A673 (cell line): Measurements from ENCODE around the gene CMIP. TPM values are rescaled to one million over a fixed set of nuclear protein-coding genes. Genes with fewer than 3 reads are reported as not detected.

Experiments
- BruUV-seq: library from RNA; stranded (reverse); fragments of 400-500 nt; replicated peaks from 2 replicates; lab custom pipeline; 2021; lab: Mats Ljungman, UMichigan
- CTCF ChIA-PET: fragments of 300-600 bp; sonication (Branson Sonifier 250); formaldehyde crosslinking; loops from one replicate; lab custom pipeline; 2022; ENCODE audit warnings: antibody characterized with exemption; lab: Charles Lee
- POLR2A ChIA-PET: fragments of 300-600 bp; sonication (Branson Sonifier 250); formaldehyde crosslinking; loops from one replicate; lab custom pipeline; 2022; ENCODE audit warnings: antibody characterized with exemption; ENCODE audit not compliant: low non-redundant PET; lab: Charles Lee
- DNase-seq: peaks from one replicate; pipeline ENCODE4 v3.0.0-alpha.2; 2015; ENCODE audit warnings: low spot score
- H3K27ac ChIP-seq: fragments of 200-600 bp; sonication (generic); 2 replicates; pipeline ENCODE4 v1.5.1; 2016; ENCODE audit warnings: mixed run types, low read depth, mild to moderate bottlenecking, mixed read lengths, antibody characterized with exemption, low read length; ENCODE audit not compliant: poor library complexity, severe bottlenecking
- H3K27me3 ChIP-seq: fragments of 200-600 bp; sonication (generic); replicated peaks from 2 replicates; pipeline ENCODE4 v1.6.1; 2017; ENCODE audit warnings: mixed run types, low read depth, mild to moderate bottlenecking, mixed read lengths, antibody characterized with exemption, low read length; ENCODE audit not compliant: insufficient read depth, poor library complexity
- H3K36me3 ChIP-seq: fragments of 200-600 bp; sonication (generic); 2 replicates; pipeline ENCODE4 v1.6.1; 2016; ENCODE audit warnings: mixed run types, mild to moderate bottlenecking, mixed read lengths, antibody characterized with exemption, low read length; ENCODE audit not compliant: insufficient read depth, poor library complexity, severe bottlenecking
- H3K4me1 ChIP-seq: fragments of 200-600 bp; sonication (generic); 2 replicates; pipeline ENCODE4 v1.6.1; 2017; ENCODE audit warnings: mixed run types, mild to moderate bottlenecking, mixed read lengths, antibody characterized with exemption, low read length; ENCODE audit not compliant: insufficient read depth, poor library complexity, severe bottlenecking
- H3K4me3 ChIP-seq: fragments of 200-600 bp; sonication (generic); 2 replicates; pipeline ENCODE4 v1.5.1; 2016; ENCODE audit warnings: low read depth, mixed run types, mild to moderate bottlenecking, mixed read lengths, low read length; ENCODE audit not compliant: poor library complexity, severe bottlenecking
- H3K9me3 ChIP-seq: fragments of 200-600 bp; sonication (generic); 2 replicates; pipeline ENCODE4 v1.6.1; 2016; ENCODE audit warnings: mixed run types, low read depth, mild to moderate bottlenecking, mixed read lengths, antibody characterized with exemption, low read length; ENCODE audit not compliant: poor library complexity, severe bottlenecking
- CTCF ChIP-seq: fragments of 300-800, 200-600 bp; sonication (generic); conservative IDR thresholded peaks from 2 replicates; pipeline ENCODE4 v1.5.1; 2017; ENCODE audit warnings: low read depth, mild to moderate bottlenecking, antibody characterized with exemption, low read length, moderate library complexity, mixed read lengths
- EZH2 ChIP-seq: fragments of 200-600 bp; sonication (generic); IDR thresholded peaks from 2 replicates; pipeline ENCODE4 v1.6.1; 2017; ENCODE audit warnings: borderline replicate concordance, low read depth, mild to moderate bottlenecking, mixed read lengths, antibody characterized with exemption, low read length; ENCODE audit not compliant: poor library complexity, severe bottlenecking
- intact Hi-C: fragments of 100-400 bp; cut with micrococcal nuclease; formaldehyde crosslinking; loops from one replicate; pipeline ENCODE4 v1.10.0; 2022; ENCODE audit not compliant: unreplicated experiment
- total RNA-seq: library from RNA; stranded (reverse); gene quantifications from 2 replicates; pipeline ENCODE4 v1.2.3, GENCODE V29; 2021

The CMIP gene
- total RNA-seq, 1 experiment from 2014 or later: 25.5 TPM

GRCh38 chr16:81698310-81698641, 253.7 kb downstream of the CMIP start:
- Histone ChIP-seq H3K9me3 (no peaks in the 10 kb centered on the region), H3K36me3 (no peaks in the 10 kb centered on the region), H3K4me1 (peaks cover 9% of the 10 kb centered on the region), H3K4me3 (no peak overlapping the region), H3K27ac (no peak overlapping the region), H3K27me3 (no peaks in the 10 kb centered on the region)
- TF ChIP-seq EZH2 (no peak), CTCF (no peak)
- POLR2A ChIA-PET: no interaction called here
- DNase-seq: no peak
- CTCF ChIA-PET: no interaction called here
- intact Hi-C loops: no loop called here
- BruUV-seq: no TSS peak

- intact Hi-C loops: no loop called here
- Histone ChIP-seq H3K4me1 (peaks cover 7% of the 10 kb centered on the region), H3K9me3 (no peaks in the 10 kb centered on the region), H3K27ac (no peak overlapping the region), H3K4me3 (no peak overlapping the region), H3K36me3 (no peaks in the 10 kb centered on the region), H3K27me3 (no peaks in the 10 kb centered on the region)
- no peak for TF ChIP-seq CTCF
- TF ChIP-seq EZH2: no peak
- BruUV-seq: no TSS peak
- ChIA-PET CTCF (no interaction called here), POLR2A (no interaction called here)
- DNase-seq: no peak
Observed at GRCh38 chr16:81699596-81699995, 255.0 kb downstream of the CMIP start.

- intact Hi-C loops: no loop called here
- CTCF ChIA-PET: no interaction called here
- H3K4me1 ChIP-seq: peaks cover under 1% of the 10 kb centered on the region
- TF ChIP-seq CTCF (no peak), EZH2 (no peak)
- H3K36me3 ChIP-seq: no peaks in the 10 kb centered on the region
- H3K9me3 ChIP-seq: no peaks in the 10 kb centered on the region
- DNase-seq: peak; percentile 39
- no peaks in the 10 kb centered on the region for H3K27me3 ChIP-seq
- BruUV-seq: no TSS peak
- POLR2A ChIA-PET: no interaction called here
- no peak overlapping the region for H3K4me3 ChIP-seq
- H3K27ac ChIP-seq: no peak overlapping the region
Observed at GRCh38 chr16:81700071-81700779, 255.6 kb downstream of the CMIP start.
